Gastroesophageal sphincter (tissue), 3 donors: ENCODE measurements around the gene YPEL3.

ENCODE experiments used
- CTCF ChIP-seq, 4 experiments: fragments of 200-600 bp in 2 of 4; fragments of 450-650 bp in 2 of 4; sonication (generic) in 1 of 4; IDR thresholded peaks; one replicate each; pipeline ENCODE4 v1.5.1; 2017 to 2019; ENCODE audit warnings: antibody characterized with exemption in 4 of 4, mild to moderate bottlenecking in 2 of 4, moderate library complexity in 2 of 4
- EP300 ChIP-seq: sonication (generic); formaldehyde crosslinking; IDR thresholded peaks from one replicate; pipeline ENCODE4 v1.6.1; 2017; ENCODE audit warnings: antibody characterized with exemption, mild to moderate bottlenecking
- POLR2A ChIP-seq, 2 donors: fragments of 450-650 bp; IDR thresholded peaks; one replicate each; pipeline ENCODE4 v1.6.1; 2017; ENCODE audit warnings: antibody characterized with exemption in 2 of 2, mild to moderate bottlenecking in 2 of 2, moderate library complexity in 1 of 2

GRCh38 chr16:30143347-30143702 lies 47.3 kb upstream of the YPEL3 start:
- TF ChIP-seq CTCF (IDR thresholded peaks at IDR 0.05) (no peak), POLR2A (IDR thresholded peaks at IDR 0.05) (no peak), EP300 (no peak)
